Testis (tissue), 2 donors: ENCODE measurements around the gene SERGEF.

Experiments
- CTCF ChIP-seq, 3 experiments: fragments of 450-650 bp in 2 of 3; fragments of 200-600 bp in 1 of 3; sonication (generic) in 1 of 3; IDR thresholded peaks; one replicate each; pipeline ENCODE4 v1.5.1; 2016 to 2019; ENCODE audit warnings: antibody characterized with exemption in 3 of 3, mild to moderate bottlenecking in 2 of 3, moderate library complexity in 1 of 3
- POLR2A ChIP-seq: fragments of 450-650 bp; IDR thresholded peaks from one replicate; pipeline ENCODE4 v1.6.1; 2017; ENCODE audit warnings: antibody characterized with exemption, mild to moderate bottlenecking, moderate library complexity

GRCh38 chr11:17848715-17849114 lies 164.1 kb downstream of the SERGEF start:
- TF ChIP-seq POLR2A (no peak), CTCF (IDR thresholded peaks at IDR 0.05) (no peak)
